Measurements from ENCODE around the gene COX19. TPM values are rescaled to one million over a fixed set of nuclear protein-coding genes. Genes with fewer than 3 reads are reported as not detected.
A peak's percentile ranks its signal among the peaks of the same experiment; 100 is the strongest.

The COX19 gene
- polyA plus RNA-seq, 3 donors, result 7.4 to 15.0 (median 7.6) TPM

GRCh38 chr7:938546-939185 lies 36.7 kb downstream of the COX19 start:
- peaks cover 75% of the 10 kb centered on the region for H4K20me1 ChIP-seq (ENCODE audit: insufficient read depth, low read length)
- H3K9ac ChIP-seq (ENCODE audit: insufficient read depth, low read length, poor library complexity, severe bottlenecking), result no peak overlapping the region
- H3K27ac ChIP-seq (ENCODE audit: low read depth in 1 of 2, low read length in 2 of 2), result no peak overlapping the region
- no peak for TF ChIP-seq CTCF (IDR thresholded peaks at IDR 0.05)
- DNase-seq, result no peak
- peaks cover 29 to 40% of the 10 kb centered on the region in 2 donors for H3K36me3 ChIP-seq (replicated peaks in 1 of 2; ENCODE audit: control insufficient read depth in 1 of 2, insufficient read depth in 2 of 2, low read length in 2 of 2)
- no peak overlapping the region for H3K4me2 ChIP-seq (replicated peaks; ENCODE audit: extremely low read depth, low read length, poor library complexity, severe bottlenecking)
- Mint-ChIP-seq H3K4me1 (peaks cover 29% of the 10 kb centered on the region), H3K4me3 (no peak overlapping the region), H3K27ac (peak overlapping the region in 4 of 7 donors; percentile 35 to 76 (median 64)), H3K36me3 (peaks cover 34 to 44% of the 10 kb centered on the region in 2 donors), H3K27me3 (ENCODE audit: low read depth in 3 of 3) (no peaks in the 10 kb centered on the region), H3K9me3 (peaks cover 0 to 3% (median 0%) of the 10 kb centered on the region in 7 donors)
- no peak overlapping the region for H2AFZ ChIP-seq (ENCODE audit: insufficient read depth, low read depth, low read length, poor library complexity, severe bottlenecking)
- no peak overlapping the region for H3K4me3 ChIP-seq (replicated peaks in 1 of 3; ENCODE audit: low read depth in 2 of 3, low read length in 3 of 3)
- no peaks in the 10 kb centered on the region for H3K27me3 ChIP-seq (ENCODE audit: control insufficient read depth in 2 of 2, insufficient read depth in 2 of 2, low read length in 2 of 2)
- no peaks in the 10 kb centered on the region for H3K9me3 ChIP-seq (replicated peaks in 1 of 2; ENCODE audit: control insufficient read depth in 1 of 2, insufficient read depth in 1 of 2, low read length in 2 of 2)
- 97% methylated on average over 23 of the region's 27 CpGs for WGBS (ENCODE audit: insufficient coverage)
- peaks cover 75% of the 10 kb centered on the region for H3K79me2 ChIP-seq (ENCODE audit: insufficient read depth, low read length)
- H3K4me1 ChIP-seq (ENCODE audit: control insufficient read depth in 1 of 2, insufficient read depth in 2 of 2, low read length in 2 of 2), result peaks cover 23 to 27% of the 10 kb centered on the region in 2 donors
- intact Hi-C loops (cut with micrococcal nuclease), result no loop called here

GRCh38 chr7:937856-938484 lies 37.4 kb downstream of the COX19 start:
- Histone ChIP-seq H3K36me3 (replicated peaks in 1 of 2; ENCODE audit: control insufficient read depth in 1 of 2, insufficient read depth in 2 of 2, low read length in 2 of 2) (peaks cover 29 to 43% of the 10 kb centered on the region in 2 donors), H4K20me1 (ENCODE audit: insufficient read depth, low read length) (peaks cover 75% of the 10 kb centered on the region), H3K27me3 (ENCODE audit: control insufficient read depth in 2 of 2, insufficient read depth in 2 of 2, low read length in 2 of 2) (no peaks in the 10 kb centered on the region), H2AFZ (ENCODE audit: insufficient read depth, low read depth, low read length, poor library complexity, severe bottlenecking) (no peak overlapping the region), H3K9me3 (replicated peaks in 1 of 2; ENCODE audit: control insufficient read depth in 1 of 2, insufficient read depth in 1 of 2, low read length in 2 of 2) (no peaks in the 10 kb centered on the region), H3K79me2 (ENCODE audit: insufficient read depth, low read length) (peaks cover 75% of the 10 kb centered on the region), H3K4me3 (replicated peaks in 1 of 3; ENCODE audit: low read depth in 2 of 3, low read length in 3 of 3) (no peak overlapping the region), H3K4me2 (replicated peaks; ENCODE audit: extremely low read depth, low read length, poor library complexity, severe bottlenecking) (no peak overlapping the region), H3K27ac (ENCODE audit: low read depth in 1 of 2, low read length in 2 of 2) (no peak overlapping the region), H3K4me1 (ENCODE audit: control insufficient read depth in 1 of 2, insufficient read depth in 2 of 2, low read length in 2 of 2) (peaks cover 26 to 31% of the 10 kb centered on the region in 2 donors), H3K9ac (ENCODE audit: insufficient read depth, low read length, poor library complexity, severe bottlenecking) (no peak overlapping the region)
- H3K36me3 Mint-ChIP-seq, result peaks cover 34 to 44% of the 10 kb centered on the region in 2 donors
- DNase-seq, result no peak
- H3K27me3 Mint-ChIP-seq (ENCODE audit: low read depth in 3 of 3), result no peaks in the 10 kb centered on the region
- 88% methylated on average over 4 of the region's 16 CpGs for WGBS (ENCODE audit: insufficient coverage)
- H3K4me3 Mint-ChIP-seq, result no peak overlapping the region
- H3K27ac Mint-ChIP-seq, result peak overlapping the region in 5 of 7 donors; percentile 46 to 83 (median 58)
- peaks cover 29% of the 10 kb centered on the region for H3K4me1 Mint-ChIP-seq
- no peak for TF ChIP-seq CTCF (IDR thresholded peaks at IDR 0.05)
- peaks cover 0 to 3% (median 0%) of the 10 kb centered on the region in 7 donors for H3K9me3 Mint-ChIP-seq
- intact Hi-C loops (cut with micrococcal nuclease), result no loop called here

Measured in CD14-positive monocyte (primary cell).